Measurements from ENCODE around the gene GSTA5.
"Not testable (repeated sequence)": the region's sequence is repeated elsewhere in the genome, so short reads cannot be mapped to it uniquely, and the experiment has no call there.

GRCh38 chr6:52856137-52856536, 15.5 kb upstream of the GSTA5 start:
- not testable (repeated sequence) for TF ChIP-seq CTCF (conservative IDR thresholded peaks at IDR 0.05); ZFX (IDR thresholded peaks at IDR 0.05)

All from C4-2B (cell line).